ENCODE results near the gene CHI3L2.

DNA sequence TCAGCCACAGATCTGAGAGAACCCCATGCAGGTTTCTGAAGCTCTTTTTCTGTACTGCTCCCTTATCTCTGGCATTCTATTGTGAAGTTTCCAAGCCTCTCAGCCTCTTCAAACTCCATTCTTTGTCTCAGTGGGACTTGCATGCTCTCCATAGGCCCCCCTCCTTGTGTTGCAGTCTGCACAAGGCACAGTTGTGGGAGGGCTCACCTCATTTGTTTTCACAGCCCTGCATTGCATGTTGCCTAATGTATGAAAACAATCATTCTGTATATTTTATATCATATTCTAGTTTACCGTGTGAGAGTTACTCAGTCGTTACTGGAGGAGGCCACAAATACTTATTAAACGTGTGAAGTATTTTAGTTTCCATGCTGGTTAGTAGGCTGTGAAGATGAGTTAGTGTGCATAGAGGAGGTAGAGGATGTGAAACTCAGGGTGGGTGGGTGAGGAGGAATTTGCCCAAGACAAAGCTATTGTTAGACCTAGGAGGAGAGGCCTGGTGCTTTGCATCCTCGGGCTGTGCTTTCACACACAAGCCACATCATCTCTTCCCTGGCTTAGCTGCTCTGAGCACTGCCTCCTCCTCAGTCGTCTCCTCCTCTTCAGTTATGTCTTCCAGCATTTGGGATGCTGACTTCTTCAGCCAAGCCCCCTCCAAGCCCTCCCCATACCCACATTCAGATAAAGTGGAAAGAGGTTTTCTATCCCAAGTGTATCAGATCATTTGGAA, 7.8 kb upstream of the CHI3L2 start:
- TF ChIP-seq POLR2A (IDR thresholded peaks at IDR 0.05): no peak
- TF ChIP-seq CTCF (IDR thresholded peaks at IDR 0.05): no peak
